Stimulated activated CD8-positive, alpha-beta memory T cell treated with anti-CD3 and anti-CD28 coated beads, Interleukin-12 subunit alpha, Interleukin-12 subunit beta, amount 100 ng/mL, for 4 hours (primary cell): Measurements from ENCODE around the gene LDLRAD3.

ENCODE experiments used
- DNase-seq: peaks from one replicate; pipeline ENCODE4 v3.0.0-alpha.2; 2020; ENCODE audit warnings: low read depth

LDLRAD3 gene

GRCh38 chr11:36238881-36239280 is 295.0 kb downstream of the LDLRAD3 start:
- no peak for DNase-seq

- no peak for DNase-seq
These were observed 295.8 kb downstream of the LDLRAD3 start for GRCh38 chr11:36239636-36240035.

- DNase-seq = no peak
These were observed 296.3 kb downstream of the LDLRAD3 start for GRCh38 chr11:36240173-36240572.

GRCh38 chr11:36240801-36241200 is 296.9 kb downstream of the LDLRAD3 start:
- no peak for DNase-seq

- no peak for DNase-seq
These were observed 297.6 kb downstream of the LDLRAD3 start for GRCh38 chr11:36241497-36241896.

- DNase-seq = no peak
These were observed 299.8 kb downstream of the LDLRAD3 start for GRCh38 chr11:36243641-36244040.

GRCh38 chr11:36247493-36247892 is 303.6 kb downstream of the LDLRAD3 start:
- DNase-seq = no peak

- no peak for DNase-seq
These were observed 304.6 kb downstream of the LDLRAD3 start for GRCh38 chr11:36248436-36248835.

- DNase-seq = no peak
These were observed 305.4 kb downstream of the LDLRAD3 start for GRCh38 chr11:36249246-36249645.

GRCh38 chr11:36251823-36252222 is 308.0 kb downstream of the LDLRAD3 start:
- DNase-seq = no peak

- DNase-seq = no peak
These were observed 309.4 kb downstream of the LDLRAD3 start for GRCh38 chr11:36253238-36253637.

- DNase-seq = no peak
These were observed 310.9 kb downstream of the LDLRAD3 start for GRCh38 chr11:36254713-36255112.

- DNase-seq = no peak
These were observed 313.5 kb downstream of the LDLRAD3 start for GRCh38 chr11:36257351-36257750.

- no peak for DNase-seq
These were observed 315.0 kb downstream of the LDLRAD3 start for GRCh38 chr11:36258730-36259360.

GRCh38 chr11:36261094-36261493 is 317.2 kb downstream of the LDLRAD3 start:
- no peak for DNase-seq

GRCh38 chr11:36264011-36264972 is 320.4 kb downstream of the LDLRAD3 start:
- no peak for DNase-seq

GRCh38 chr11:36264973-36265344 is 321.1 kb downstream of the LDLRAD3 start:
- DNase-seq = no peak

GRCh38 chr11:36265793-36266628 is 322.1 kb downstream of the LDLRAD3 start:
- peak; percentile 14 for DNase-seq

GRCh38 chr11:36266767-36267166 is 322.9 kb downstream of the LDLRAD3 start:
- DNase-seq = no peak

- DNase-seq = no peak
These were observed 324.6 kb downstream of the LDLRAD3 start for GRCh38 chr11:36268337-36268985.

- DNase-seq = no peak
These were observed 326.8 kb downstream of the LDLRAD3 start for GRCh38 chr11:36270701-36271100.
